GM23248 (cell line): Measurements from ENCODE around the gene ZNF532.

Experiments used
- EZH2 ChIP-seq: fragments of 200-600 bp; sonication (generic); IDR thresholded peaks from 2 replicates; pipeline ENCODE4 v1.6.1; 2018; ENCODE audit warnings: antibody characterized with exemption, mild to moderate bottlenecking; ENCODE audit not compliant: insufficient read depth, poor library complexity, severe bottlenecking
- EZH2phosphoT487 ChIP-seq: fragments of 200-600 bp; sonication (generic); IDR thresholded peaks from 2 replicates; pipeline ENCODE4 v1.6.1; 2018; ENCODE audit warnings: antibody characterized with exemption, moderate library complexity, mild to moderate bottlenecking, low read depth; ENCODE audit not compliant: insufficient read depth

GRCh38 chr18:58937071-58937886, 72.6 kb downstream of the ZNF532 start:
- TF ChIP-seq EZH2phosphoT487 (no peak), EZH2 (no peak)
